Thyroid gland (tissue), 4 donors: ENCODE measurements around the gene SLC7A10. TPM values are rescaled to one million over a fixed set of nuclear protein-coding genes. Genes with fewer than 3 reads are reported as not detected.

Experiments
- DNase-seq, 2 donors: peaks; one replicate each; pipeline ENCODE4 v3.0.0-alpha.2; 2019
- H3K27ac ChIP-seq, 3 donors: fragments of 200-600 bp; sonication (generic); 1 replicate in 2 of 3; 2 replicates in 1 of 3; pipeline ENCODE4 v1.5.1; 2016 to 2019; ENCODE audit warnings: mild to moderate bottlenecking in 1 of 3, moderate library complexity in 1 of 3
- H3K27me3 ChIP-seq: fragments of 200-600 bp; sonication (generic); one replicate; pipeline ENCODE4 v1.5.1; 2019
- H3K36me3 ChIP-seq, 2 donors: fragments of 200-600 bp; sonication (generic); one replicate each; pipeline ENCODE4 v1.5.1; 2016 to 2019
- H3K4me1 ChIP-seq, 2 donors: fragments of 200-600 bp; sonication (generic); one replicate each; pipeline ENCODE4 v1.5.1; 2017 to 2019
- H3K4me3 ChIP-seq, 3 donors: fragments of 200-600 bp; sonication (generic); replicated peaks in 1 of 3; 1 replicate in 2 of 3; 2 replicates in 1 of 3; pipeline ENCODE4 v1.5.1; 2016; ENCODE audit warnings: mild to moderate bottlenecking in 1 of 3
- H3K9me3 ChIP-seq: fragments of 200-600 bp; sonication (generic); one replicate; pipeline ENCODE4 v1.5.1; 2017
- POLR2A ChIP-seq, 2 donors: fragments of 450-650 bp; IDR thresholded peaks; one replicate each; pipeline ENCODE4 v1.6.1; 2017; ENCODE audit warnings: antibody characterized with exemption in 2 of 2, mild to moderate bottlenecking in 2 of 2, moderate library complexity in 1 of 2
- WGBS, 2 donors: methylation state at CpG; one replicate each; pipeline ENCODE4 v1.1.5; 2017; 5-methylcytosine and 5-hydroxymethylcytosine counted together
- intact Hi-C: fragments of 100-400 bp; cut with DNase I; formaldehyde crosslinking; loops from one replicate; pipeline ENCODE4 v1.15.1; 2023
- total RNA-seq, 4 donors: library from RNA; depleted of rRNA; stranded (reverse); fragments of >200 nt; gene quantifications; one replicate each; pipeline ENCODE4 v1.2.3, GENCODE V29; 2016
- TF ChIP-seq, protein P1 (sequence below), 6 experiments: fragments of 200-600 bp in 3 of 6; fragments of 450-650 bp in 3 of 6; sonication (generic) in 3 of 6; IDR thresholded peaks; one replicate each; pipeline ENCODE4 v1.5.1; 2016 to 2019; ENCODE audit warnings: antibody characterized with exemption in 6 of 6, mild to moderate bottlenecking in 2 of 6, inconsistent platforms in 1 of 6, moderate library complexity in 1 of 6

Gene SLC7A10
- total RNA-seq, 4 donors from 2014 or later, result 0.29 to 2.7 (median 0.78) TPM

DNA sequence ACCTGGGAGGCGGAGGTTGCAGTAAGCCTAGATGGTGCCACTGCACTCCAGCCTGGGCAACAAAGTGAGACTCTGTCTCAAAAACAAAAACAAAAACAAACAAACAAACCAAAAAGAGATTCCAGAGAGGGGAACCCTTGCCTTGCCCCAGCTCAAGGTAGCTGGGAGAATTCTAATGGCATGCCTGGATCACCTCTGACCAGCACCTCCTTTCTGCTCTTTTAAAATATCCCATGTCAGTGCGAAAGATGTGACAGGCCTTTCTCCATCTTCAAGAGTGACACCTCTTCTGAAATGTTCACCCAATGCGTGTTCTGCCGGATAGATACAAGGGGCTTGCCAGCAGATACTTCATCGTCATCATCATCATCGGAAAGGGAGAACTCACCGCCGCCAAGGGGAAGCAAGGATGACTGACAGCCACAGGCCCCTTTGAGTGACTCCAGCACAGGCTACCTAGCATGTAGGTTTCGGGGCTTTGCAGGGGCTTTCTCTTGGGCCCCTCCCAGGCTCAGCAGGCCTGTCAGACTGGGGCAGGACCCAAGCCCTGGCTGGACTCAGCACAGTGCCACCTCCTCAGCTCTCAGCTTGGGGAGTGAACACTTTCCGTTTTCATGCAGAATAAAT lies 50.4 kb downstream of the SLC7A10 start:
- TF ChIP-seq, protein P1, sequence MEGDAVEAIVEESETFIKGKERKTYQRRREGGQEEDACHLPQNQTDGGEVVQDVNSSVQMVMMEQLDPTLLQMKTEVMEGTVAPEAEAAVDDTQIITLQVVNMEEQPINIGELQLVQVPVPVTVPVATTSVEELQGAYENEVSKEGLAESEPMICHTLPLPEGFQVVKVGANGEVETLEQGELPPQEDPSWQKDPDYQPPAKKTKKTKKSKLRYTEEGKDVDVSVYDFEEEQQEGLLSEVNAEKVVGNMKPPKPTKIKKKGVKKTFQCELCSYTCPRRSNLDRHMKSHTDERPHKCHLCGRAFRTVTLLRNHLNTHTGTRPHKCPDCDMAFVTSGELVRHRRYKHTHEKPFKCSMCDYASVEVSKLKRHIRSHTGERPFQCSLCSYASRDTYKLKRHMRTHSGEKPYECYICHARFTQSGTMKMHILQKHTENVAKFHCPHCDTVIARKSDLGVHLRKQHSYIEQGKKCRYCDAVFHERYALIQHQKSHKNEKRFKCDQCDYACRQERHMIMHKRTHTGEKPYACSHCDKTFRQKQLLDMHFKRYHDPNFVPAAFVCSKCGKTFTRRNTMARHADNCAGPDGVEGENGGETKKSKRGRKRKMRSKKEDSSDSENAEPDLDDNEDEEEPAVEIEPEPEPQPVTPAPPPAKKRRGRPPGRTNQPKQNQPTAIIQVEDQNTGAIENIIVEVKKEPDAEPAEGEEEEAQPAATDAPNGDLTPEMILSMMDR (IDR thresholded peaks at IDR 0.05), result no peak
- TF ChIP-seq POLR2A (IDR thresholded peaks at IDR 0.05), result no peak
- H3K9me3 ChIP-seq, result no peaks in the 10 kb centered on the region
- H3K4me3 ChIP-seq, result no peak overlapping the region
- intact Hi-C loops, result no loop called here
- WGBS, 2 donors, result 93 to 94% methylated on average over 10 of the region's 10 CpGs
- no peak overlapping the region for H3K27ac ChIP-seq
- DNase-seq, result no peak
- H3K36me3 ChIP-seq, result no peaks in the 10 kb centered on the region
- peaks cover 6 to 24% of the 10 kb centered on the region in 2 donors for H3K4me1 ChIP-seq
- no peaks in the 10 kb centered on the region for H3K27me3 ChIP-seq

DNA sequence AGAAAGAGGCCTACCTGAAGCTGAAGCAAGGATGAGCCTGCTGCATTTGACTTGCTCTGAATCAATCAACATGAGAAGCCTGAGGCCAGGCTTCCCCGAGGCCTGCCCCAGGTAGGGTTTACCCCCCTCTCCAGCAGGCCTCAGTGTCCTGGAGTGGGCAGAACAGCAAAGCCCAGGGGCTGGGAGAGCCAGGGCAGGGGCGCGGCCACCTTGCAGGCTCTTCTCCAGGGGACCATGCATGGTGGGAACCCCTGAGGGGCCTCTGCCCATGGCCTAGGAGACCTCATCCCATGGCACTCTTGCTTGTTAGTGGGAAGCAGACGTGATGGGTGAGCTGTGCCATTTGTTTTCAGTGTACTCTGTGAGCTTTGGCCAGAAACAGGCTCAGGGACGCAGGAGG lies 51.5 kb downstream of the SLC7A10 start:
- H3K27me3 ChIP-seq, result no peaks in the 10 kb centered on the region
- DNase-seq, result no peak
- WGBS, 2 donors, result 86 to 89% methylated on average over 2 to 3 of the region's 5 CpGs
- intact Hi-C loops, result no loop called here
- peaks cover 6 to 24% of the 10 kb centered on the region in 2 donors for H3K4me1 ChIP-seq
- no peak for TF ChIP-seq POLR2A (IDR thresholded peaks at IDR 0.05)
- TF ChIP-seq, protein P1 (IDR thresholded peaks at IDR 0.05), result no peak
- no peaks in the 10 kb centered on the region for H3K36me3 ChIP-seq
- no peak overlapping the region for H3K4me3 ChIP-seq
- H3K27ac ChIP-seq, result no peak overlapping the region
- no peaks in the 10 kb centered on the region for H3K9me3 ChIP-seq

DNA sequence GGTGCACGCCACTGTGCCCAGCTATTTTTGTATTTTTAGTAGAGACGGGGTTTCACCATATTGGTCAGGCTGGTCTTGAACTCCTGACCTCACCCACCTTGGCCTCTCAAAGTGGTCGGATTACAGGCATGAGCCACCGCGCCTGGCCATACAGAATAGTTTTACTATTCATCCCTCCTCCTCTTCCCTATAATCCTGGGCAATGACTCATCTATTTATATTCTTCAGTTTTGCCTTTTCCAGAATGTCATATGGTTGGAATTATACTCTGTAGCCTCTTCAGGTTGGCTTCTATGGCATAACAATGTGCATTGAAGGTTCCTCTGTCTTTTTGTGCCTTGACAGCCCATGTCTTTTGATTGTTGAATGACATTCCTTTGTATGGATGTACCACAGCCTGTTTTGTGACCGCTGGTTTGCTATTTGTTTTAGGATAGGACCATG lies 53.7 kb downstream of the SLC7A10 start:
- Histone ChIP-seq H3K4me3 (no peak overlapping the region), H3K36me3 (no peaks in the 10 kb centered on the region), H3K9me3 (no peaks in the 10 kb centered on the region), H3K27me3 (no peaks in the 10 kb centered on the region), H3K4me1 (peaks cover 0 to 18% of the 10 kb centered on the region in 2 donors), H3K27ac (no peak overlapping the region)
- WGBS, 2 donors, result 95 to 96% methylated on average over 6 of the region's 6 CpGs
- DNase-seq, result no peak
- intact Hi-C loops, result no loop called here
- no peak for TF ChIP-seq POLR2A (IDR thresholded peaks at IDR 0.05)

DNA sequence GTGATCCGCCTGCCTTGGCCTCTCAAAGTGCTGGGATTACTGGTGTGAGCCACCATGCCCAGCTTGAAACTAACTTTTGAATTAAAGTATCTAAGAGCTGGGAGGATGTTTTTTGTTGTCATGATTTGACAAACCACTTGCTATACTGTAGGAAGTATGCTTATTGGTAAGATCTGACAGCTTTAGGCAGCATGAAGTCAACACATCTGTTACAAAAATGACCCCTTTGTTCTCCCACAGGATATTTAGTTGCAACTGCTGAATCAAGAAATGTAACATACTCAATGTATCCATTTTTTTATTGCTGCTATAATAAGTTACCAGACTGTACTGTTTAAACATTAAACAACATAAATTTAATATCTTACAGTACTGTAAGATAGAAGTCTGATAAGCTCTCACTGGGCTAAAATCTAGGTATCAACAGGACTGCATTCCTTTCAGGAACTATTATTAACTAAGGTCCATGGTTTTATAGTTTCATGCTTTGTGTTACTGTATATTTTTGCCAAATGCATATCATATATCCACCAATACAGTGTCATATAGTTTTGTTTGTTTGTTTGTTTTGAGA lies 54.3 kb downstream of the SLC7A10 start:
- peaks cover 0 to 18% of the 10 kb centered on the region in 2 donors for H3K4me1 ChIP-seq
- WGBS, 2 donors, result 91 to 95% methylated on average over 1 of the region's 1 CpG
- H3K4me3 ChIP-seq, result no peak overlapping the region
- TF ChIP-seq, protein P1 (IDR thresholded peaks at IDR 0.05), result no peak
- no peak for TF ChIP-seq POLR2A (IDR thresholded peaks at IDR 0.05)
- DNase-seq, result no peak
- no peaks in the 10 kb centered on the region for H3K9me3 ChIP-seq
- H3K36me3 ChIP-seq, result no peaks in the 10 kb centered on the region
- no peak overlapping the region for H3K27ac ChIP-seq
- no peaks in the 10 kb centered on the region for H3K27me3 ChIP-seq
- intact Hi-C loops, result no loop called here

DNA sequence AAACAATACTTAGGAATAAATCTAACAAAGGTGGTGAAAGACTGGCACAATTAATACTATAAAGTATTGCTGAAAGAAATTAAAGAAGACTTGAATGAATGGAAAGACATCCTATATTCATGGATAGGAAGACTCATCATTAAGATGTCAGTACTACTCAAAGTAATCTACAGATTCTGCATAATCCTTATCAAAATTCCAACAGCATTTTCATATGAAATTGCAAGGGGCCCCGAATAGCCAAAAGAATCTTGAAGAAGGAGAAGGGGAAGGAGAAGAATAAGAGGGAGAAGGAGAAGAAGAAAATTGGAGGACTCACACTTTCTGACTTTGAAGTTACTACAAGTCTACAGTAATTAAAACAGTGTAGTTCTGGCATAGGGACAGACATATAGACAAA lies 57.1 kb downstream of the SLC7A10 start:
- no peak overlapping the region for H3K27ac ChIP-seq
- H3K27me3 ChIP-seq, result no peaks in the 10 kb centered on the region
- peaks cover 0 to 5% of the 10 kb centered on the region in 2 donors for H3K4me1 ChIP-seq
- TF ChIP-seq, protein P1 (IDR thresholded peaks at IDR 0.05), result no peak
- TF ChIP-seq POLR2A (IDR thresholded peaks at IDR 0.05), result no peak
- DNase-seq, result no peak
- intact Hi-C loops, result no loop called here
- no peaks in the 10 kb centered on the region for H3K9me3 ChIP-seq
- no peaks in the 10 kb centered on the region for H3K36me3 ChIP-seq
- 89 to 98% methylated on average over 1 of the region's 1 CpG for WGBS, 2 donors
- H3K4me3 ChIP-seq, result no peak overlapping the region
